ENCODE measurements around the gene TMBIM1.
A peak's percentile ranks its signal among the peaks of the same experiment; 100 is the strongest.

The TMBIM1 gene

DNA sequence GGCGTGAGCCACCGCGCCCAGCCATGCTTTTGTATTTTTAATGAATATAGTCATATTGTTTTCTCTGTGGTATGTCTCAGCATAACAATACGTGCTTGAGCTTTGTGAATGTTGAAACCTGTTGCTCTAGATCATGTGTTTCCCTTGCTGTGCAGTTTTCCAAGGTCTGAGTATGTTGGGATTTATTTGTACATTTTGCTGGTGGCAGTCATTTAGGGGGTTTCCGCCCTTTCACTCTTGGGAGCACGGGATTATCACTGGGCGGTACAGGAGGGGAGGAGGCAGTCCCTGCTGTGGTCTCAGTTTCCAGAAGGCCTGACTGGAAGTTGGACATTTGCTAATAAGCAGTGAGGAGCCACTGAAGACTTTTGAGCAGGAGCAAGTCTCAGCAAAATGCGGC, 39.4 kb upstream of the TMBIM1 start:
- in situ Hi-C loops (cut with MboI; ENCODE audit: low pct_unique_long_range_greater_than_20kb, low sequenced_read_pairs, unreplicated experiment): no loop called here
- DNase-seq (ENCODE audit: low spot score): no peak
- no peak for TF ChIP-seq CTCF (IDR thresholded peaks at IDR 0.05; ENCODE audit: extremely low read depth, insufficient read depth, missing control alignments)

GRCh38 chr2:218329826-218330593, 37.7 kb upstream of the TMBIM1 start:
- in situ Hi-C loops (cut with MboI; ENCODE audit: low pct_unique_long_range_greater_than_20kb, low sequenced_read_pairs, unreplicated experiment): no loop called here
- DNase-seq (ENCODE audit: low spot score): peak; percentile 59
- TF ChIP-seq CTCF (IDR thresholded peaks at IDR 0.05; ENCODE audit: extremely low read depth, insufficient read depth, missing control alignments): no peak

- no peak for TF ChIP-seq CTCF (IDR thresholded peaks at IDR 0.05; ENCODE audit: extremely low read depth, insufficient read depth, missing control alignments)
- in situ Hi-C loops (cut with MboI; ENCODE audit: low pct_unique_long_range_greater_than_20kb, low sequenced_read_pairs, unreplicated experiment): no loop called here
- DNase-seq (ENCODE audit: low spot score): peak; percentile 73
These were observed 36.9 kb upstream of the TMBIM1 start for GRCh38 chr2:218329027-218329825.

- DNase-seq (ENCODE audit: low spot score): no peak
- in situ Hi-C loops (cut with MboI; ENCODE audit: low pct_unique_long_range_greater_than_20kb, low sequenced_read_pairs, unreplicated experiment): no loop called here
- no peak for TF ChIP-seq CTCF (IDR thresholded peaks at IDR 0.05; ENCODE audit: extremely low read depth, insufficient read depth, missing control alignments)
These were observed 36.0 kb upstream of the TMBIM1 start for GRCh38 chr2:218328294-218328693.

- no peak for TF ChIP-seq CTCF (IDR thresholded peaks at IDR 0.05; ENCODE audit: extremely low read depth, insufficient read depth, missing control alignments)
- in situ Hi-C loops (cut with MboI; ENCODE audit: low pct_unique_long_range_greater_than_20kb, low sequenced_read_pairs, unreplicated experiment): no loop called here
- DNase-seq (ENCODE audit: low spot score): no peak
These were observed 35.3 kb upstream of the TMBIM1 start for GRCh38 chr2:218327451-218328210.

GRCh38 chr2:218326315-218326714, 34.0 kb upstream of the TMBIM1 start:
- in situ Hi-C loops (cut with MboI; ENCODE audit: low pct_unique_long_range_greater_than_20kb, low sequenced_read_pairs, unreplicated experiment): no loop called here
- no peak for TF ChIP-seq CTCF (IDR thresholded peaks at IDR 0.05; ENCODE audit: extremely low read depth, insufficient read depth, missing control alignments)
- no peak for DNase-seq (ENCODE audit: low spot score)

Data from GM13977 (cell line).